Endothelial cell (in vitro differentiated cells): ENCODE measurements around the gene DNAJC4. TPM values are rescaled to one million over a fixed set of nuclear protein-coding genes. Genes with fewer than 3 reads are reported as not detected.
A peak's percentile ranks its signal among the peaks of the same experiment; 100 is the strongest.

Experiments used
- DNase-seq: peaks from one replicate; pipeline ENCODE4 v3.0.0; 2021; ENCODE audit warnings: low spot score
- H3K27ac Mint-ChIP-seq: one replicate; pipeline ENCODE4 v1.8.0; 2021; ENCODE audit warnings: mixed read lengths, inconsistent platforms; ENCODE audit not compliant: unreplicated experiment
- H3K27me3 Mint-ChIP-seq: one replicate; pipeline ENCODE4 v1.8.0; 2021; ENCODE audit warnings: mild to moderate bottlenecking, moderate library complexity, mixed read lengths, inconsistent platforms; ENCODE audit not compliant: unreplicated experiment
- H3K36me3 Mint-ChIP-seq: one replicate; pipeline ENCODE4 v1.8.0; 2021; ENCODE audit warnings: mild to moderate bottlenecking, low read depth, mixed read lengths, inconsistent platforms; ENCODE audit not compliant: unreplicated experiment
- H3K4me1 Mint-ChIP-seq: one replicate; pipeline ENCODE4 v1.8.0; 2021; ENCODE audit warnings: mild to moderate bottlenecking, mixed read lengths, inconsistent platforms; ENCODE audit not compliant: unreplicated experiment
- H3K4me3 Mint-ChIP-seq: one replicate; pipeline ENCODE4 v1.8.0; 2021; ENCODE audit warnings: mild to moderate bottlenecking, mixed read lengths, inconsistent platforms; ENCODE audit not compliant: unreplicated experiment
- H3K9me3 Mint-ChIP-seq: one replicate; pipeline ENCODE4 v1.8.0; 2021; ENCODE audit warnings: mixed read lengths, inconsistent platforms; ENCODE audit not compliant: unreplicated experiment
- CTCF ChIP-seq: fragments of 200-600 bp; sonication (generic); IDR thresholded peaks from one replicate; pipeline ENCODE4 v1.5.0; 2021; ENCODE audit warnings: antibody characterized with exemption; ENCODE audit not compliant: unreplicated experiment
- total RNA-seq: library from RNA; stranded (reverse); fragmentation: NEBNext Ultra II Directional; extraction: Animal tissue kit (Norgen Biotek cat#: 25700); gene quantifications from one replicate; pipeline ENCODE4 v1.2.1, GENCODE V29; 2021; ENCODE audit not compliant: unreplicated experiment

Gene DNAJC4
- total RNA-seq, 1 donor from 2014 or later: 38.0 TPM

GRCh38 chr11:64232967-64233315, 2.6 kb downstream of the DNAJC4 start:
- peaks cover 20% of the 10 kb centered on the region for H3K27me3 Mint-ChIP-seq
- no peaks in the 10 kb centered on the region for H3K9me3 Mint-ChIP-seq
- H3K4me1 Mint-ChIP-seq: peaks cover 3% of the 10 kb centered on the region
- H3K4me3 Mint-ChIP-seq: peak overlapping the region; percentile 59
- TF ChIP-seq CTCF: no peak
- H3K36me3 Mint-ChIP-seq: peaks cover 5% of the 10 kb centered on the region
- no peak for DNase-seq
- no peak overlapping the region for H3K27ac Mint-ChIP-seq

- Mint-ChIP-seq H3K27me3 (peaks cover 17% of the 10 kb centered on the region), H3K4me3 (peak within 1 kb of the TSS; percentile 83), H3K4me1 (peaks cover 7% of the 10 kb centered on the region), H3K9me3 (no peaks in the 10 kb centered on the region), H3K36me3 (peaks cover 5% of the 10 kb centered on the region), H3K27ac (no peak within 1 kb of the TSS)
- no peak for TF ChIP-seq CTCF
- no peak for DNase-seq
Observed at GRCh38 chr11:64233913-64234586, 3.7 kb downstream of the DNAJC4 start, which contains the start of gene VEGFB. Gene VEGFB (plus strand): TSS chr11:64234584. CDS start chr11:64234834, 250 bp downstream.

GRCh38 chr11:64234647-64235379, 4.5 kb downstream of the DNAJC4 start:
- Mint-ChIP-seq H3K27ac (no peak overlapping the region), H3K4me3 (peak overlapping the region; percentile 83), H3K27me3 (peaks cover 21% of the 10 kb centered on the region), H3K4me1 (peaks cover 7% of the 10 kb centered on the region), H3K9me3 (no peaks in the 10 kb centered on the region), H3K36me3 (peaks cover 5% of the 10 kb centered on the region)
- no peak for TF ChIP-seq CTCF
- no peak for DNase-seq

- Mint-ChIP-seq H3K36me3 (peaks cover 5% of the 10 kb centered on the region), H3K9me3 (no peaks in the 10 kb centered on the region), H3K27ac (no peak overlapping the region), H3K27me3 (peaks cover 25% of the 10 kb centered on the region), H3K4me3 (peak overlapping the region; percentile 83), H3K4me1 (peaks cover 11% of the 10 kb centered on the region)
- DNase-seq: no peak
- no peak for TF ChIP-seq CTCF
Observed at GRCh38 chr11:64235437-64236161, 5.3 kb downstream of the DNAJC4 start.
